ENCODE results near the gene PSME1. TPM values are rescaled to one million over a fixed set of nuclear protein-coding genes. Genes with fewer than 3 reads are reported as not detected.
"Not testable (repeated sequence)": the region's sequence is repeated elsewhere in the genome, so short reads cannot be mapped to it uniquely, and the experiment has no call there.

Gene PSME1
- total RNA-seq, 1 experiment from 2014 or later = 76.8 TPM

- TF ChIP-seq, protein P1, sequence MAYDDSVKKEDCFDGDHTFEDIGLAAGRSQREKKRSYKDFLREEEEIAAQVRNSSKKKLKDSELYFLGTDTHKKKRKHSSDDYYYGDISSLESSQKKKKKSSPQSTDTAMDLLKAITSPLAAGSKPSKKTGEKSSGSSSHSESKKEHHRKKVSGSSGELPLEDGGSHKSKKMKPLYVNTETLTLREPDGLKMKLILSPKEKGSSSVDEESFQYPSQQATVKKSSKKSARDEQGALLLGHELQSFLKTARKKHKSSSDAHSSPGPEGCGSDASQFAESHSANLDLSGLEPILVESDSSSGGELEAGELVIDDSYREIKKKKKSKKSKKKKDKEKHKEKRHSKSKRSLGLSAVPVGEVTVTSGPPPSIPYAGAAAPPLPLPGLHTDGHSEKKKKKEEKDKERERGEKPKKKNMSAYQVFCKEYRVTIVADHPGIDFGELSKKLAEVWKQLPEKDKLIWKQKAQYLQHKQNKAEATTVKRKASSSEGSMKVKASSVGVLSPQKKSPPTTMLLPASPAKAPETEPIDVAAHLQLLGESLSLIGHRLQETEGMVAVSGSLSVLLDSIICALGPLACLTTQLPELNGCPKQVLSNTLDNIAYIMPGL (CRISPR knock-in tag; IDR thresholded peaks at IDR 0.05) = no peak
- no peak for TF ChIP-seq ZNF416 (CRISPR knock-in tag; IDR thresholded peaks at IDR 0.05)
These were observed 33.5 kb upstream of the PSME1 start (continued) for GRCh38 chr14:24102357-24103048.

DNA sequence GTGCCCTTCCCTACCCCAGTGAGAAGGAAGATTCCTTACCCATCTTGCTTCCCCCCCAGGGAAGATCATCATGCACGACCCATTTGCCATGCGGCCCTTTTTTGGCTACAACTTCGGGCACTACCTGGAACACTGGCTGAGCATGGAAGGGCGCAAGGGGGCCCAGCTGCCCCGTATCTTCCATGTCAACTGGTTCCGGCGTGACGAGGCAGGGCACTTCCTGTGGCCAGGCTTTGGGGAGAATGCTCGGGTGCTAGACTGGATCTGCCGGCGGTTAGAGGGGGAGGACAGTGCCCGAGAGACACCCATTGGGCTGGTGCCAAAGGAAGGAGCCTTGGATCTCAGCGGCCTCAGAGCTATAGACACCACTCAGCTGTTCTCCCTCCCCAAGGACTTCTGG, 32.5 kb upstream of the PSME1 start:
- TF ChIP-seq, protein P2, sequence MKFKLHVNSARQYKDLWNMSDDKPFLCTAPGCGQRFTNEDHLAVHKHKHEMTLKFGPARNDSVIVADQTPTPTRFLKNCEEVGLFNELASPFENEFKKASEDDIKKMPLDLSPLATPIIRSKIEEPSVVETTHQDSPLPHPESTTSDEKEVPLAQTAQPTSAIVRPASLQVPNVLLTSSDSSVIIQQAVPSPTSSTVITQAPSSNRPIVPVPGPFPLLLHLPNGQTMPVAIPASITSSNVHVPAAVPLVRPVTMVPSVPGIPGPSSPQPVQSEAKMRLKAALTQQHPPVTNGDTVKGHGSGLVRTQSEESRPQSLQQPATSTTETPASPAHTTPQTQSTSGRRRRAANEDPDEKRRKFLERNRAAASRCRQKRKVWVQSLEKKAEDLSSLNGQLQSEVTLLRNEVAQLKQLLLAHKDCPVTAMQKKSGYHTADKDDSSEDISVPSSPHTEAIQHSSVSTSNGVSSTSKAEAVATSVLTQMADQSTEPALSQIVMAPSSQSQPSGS (CRISPR knock-in tag; IDR thresholded peaks at IDR 0.05; ENCODE audit: borderline replicate concordance, low read depth) = no peak
- TF ChIP-seq, protein P3, sequence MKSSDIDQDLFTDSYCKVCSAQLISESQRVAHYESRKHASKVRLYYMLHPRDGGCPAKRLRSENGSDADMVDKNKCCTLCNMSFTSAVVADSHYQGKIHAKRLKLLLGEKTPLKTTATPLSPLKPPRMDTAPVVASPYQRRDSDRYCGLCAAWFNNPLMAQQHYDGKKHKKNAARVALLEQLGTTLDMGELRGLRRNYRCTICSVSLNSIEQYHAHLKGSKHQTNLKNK (CRISPR knock-in tag; IDR thresholded peaks at IDR 0.05) = no peak
- TF ChIP-seq JUN (CRISPR knock-in tag; IDR thresholded peaks at IDR 0.05) = no peak
- TF ChIP-seq AFF4 (CRISPR knock-in tag; IDR thresholded peaks at IDR 0.05; ENCODE audit: borderline replicate concordance) = no peak
- TF ChIP-seq, protein P4, sequence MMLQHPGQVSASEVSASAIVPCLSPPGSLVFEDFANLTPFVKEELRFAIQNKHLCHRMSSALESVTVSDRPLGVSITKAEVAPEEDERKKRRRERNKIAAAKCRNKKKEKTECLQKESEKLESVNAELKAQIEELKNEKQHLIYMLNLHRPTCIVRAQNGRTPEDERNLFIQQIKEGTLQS (CRISPR knock-in tag; conservative IDR thresholded peaks at IDR 0.05) = no peak
- no peak for TF ChIP-seq GABPB1 (CRISPR knock-in tag; IDR thresholded peaks at IDR 0.05)
- TF ChIP-seq ZNF121 (CRISPR knock-in tag; IDR thresholded peaks at IDR 0.05) = no peak
- no peak for TF ChIP-seq CBFB (CRISPR knock-in tag; IDR thresholded peaks at IDR 0.05; ENCODE audit: low read depth)
- no peak for TF ChIP-seq NFYB (CRISPR knock-in tag; conservative IDR thresholded peaks at IDR 0.05; ENCODE audit: low read depth)
- TF ChIP-seq SMAD3 (CRISPR knock-in tag; IDR thresholded peaks at IDR 0.05; ENCODE audit: borderline replicate concordance) = no peak
- no peak for TF ChIP-seq ESRRA (CRISPR knock-in tag; IDR thresholded peaks at IDR 0.05; ENCODE audit: borderline replicate concordance)
- TF ChIP-seq CREB1 (CRISPR knock-in tag; IDR thresholded peaks at IDR 0.05) = no peak
- TF ChIP-seq MXD4 (CRISPR knock-in tag; IDR thresholded peaks at IDR 0.05; ENCODE audit: borderline replicate concordance) = no peak
- H3K27me3 Mint-ChIP-seq (ENCODE audit: low read depth) = no peaks in the 10 kb centered on the region; the same call in 1 of the 2 replicates
- no peaks in the 10 kb centered on the region for H3K4me1 Mint-ChIP-seq
- H3K4me3 Mint-ChIP-seq = no peak overlapping the region
- no peak overlapping the region for H3K27ac Mint-ChIP-seq
- no peak for DNase-seq (ENCODE audit: low spot score)
- CTCF ChIA-PET = interaction anchor here (1.6 kb wide), 1 partner anchor 45 kb away, joined by 5 read pairs; no protein-coding TSS in a partner anchor
- peaks cover 27% of the 10 kb centered on the region for H3K9me3 Mint-ChIP-seq
- peaks cover 49% of the 10 kb centered on the region for H3K36me3 Mint-ChIP-seq
- POLR2A ChIA-PET = interaction anchor here (1.3 to 5.7 kb wide), 2 partner anchors 9 to 12 kb away, joined by 8 to 29 read pairs; partner anchors contain the start of genes DCAF11, NRL and PCK2
- no peak for ATAC-seq

- H3K36me3 Mint-ChIP-seq = peaks cover 36% of the 10 kb centered on the region
- POLR2A ChIA-PET = interaction anchor here (0.8 to 5.7 kb wide), 3 partner anchors 9 to 48 kb away, joined by 4 to 29 read pairs (median 6); partner anchors contain the start of genes DCAF11, NRL and PCK2
- not testable (repeated sequence) for DNase-seq (ENCODE audit: low spot score); ATAC-seq; H3K27me3 Mint-ChIP-seq (ENCODE audit: low read depth); H3K4me3 Mint-ChIP-seq; H3K4me1 Mint-ChIP-seq; H3K27ac Mint-ChIP-seq
- H3K9me3 Mint-ChIP-seq = peaks cover 27% of the 10 kb centered on the region
- CTCF ChIA-PET = interaction anchor here (1.1 to 2.2 kb wide), 4 partner anchors 9 to 47 kb away, joined by 3 to 19 read pairs (median 4); partner anchors contain the start of genes DCAF11 and NRL
These were observed 30.3 kb upstream of the PSME1 start for GRCh38 chr14:24105609-24106239.

Measured in WTC11 (cell line).